ENCODE measurements around the gene PIK3C3.

PIK3C3 gene

GRCh38 chr18:41972067-41972925, 17.3 kb downstream of the PIK3C3 start:
- H3K36me3 ChIP-seq (ENCODE audit: control insufficient read depth in 2 of 2, insufficient read depth in 1 of 2, low read length in 2 of 2), result peaks cover 18 to 41% of the 10 kb centered on the region in 2 experiments; a peak in 2 of 3 replicates
- H3K9me3 ChIP-seq (ENCODE audit: control insufficient read depth, insufficient read depth, low read depth, low read length), result no peaks in the 10 kb centered on the region
- POLR2A ChIA-PET, result no interaction called here
- H3K27ac ChIP-seq (ENCODE audit: extremely low read depth, low read depth, low read length), result no peak overlapping the region
- no peaks in the 10 kb centered on the region; the same call in 1 of the 2 replicates for H3K4me1 ChIP-seq (ENCODE audit: control insufficient read depth, insufficient read depth, low read length)
- H3K4me3 ChIP-seq (ENCODE audit: low read depth, low read length), result no peak overlapping the region
- peak; percentile 49; the same call in 1 of the 2 replicates for TF ChIP-seq PRDM6 (tag by site-specific recombination; IDR thresholded peaks at IDR 0.05)
- TF ChIP-seq ZNF366 (tag by site-specific recombination; conservative IDR thresholded peaks at IDR 0.05), result no peak
- TF ChIP-seq ZFP37 (tag by site-specific recombination; IDR thresholded peaks at IDR 0.05), result no peak
- no peak for TF ChIP-seq ZNF501 (tag by site-specific recombination; IDR thresholded peaks at IDR 0.05)
- TF ChIP-seq SCRT1 (tag by site-specific recombination; IDR thresholded peaks at IDR 0.05; ENCODE audit: borderline replicate concordance), result no peak
- TF ChIP-seq HIC1 (tag by site-specific recombination; IDR thresholded peaks at IDR 0.05), result peak; percentile 27; the same call in 1 of the 2 replicates
- TF ChIP-seq ZNF510 (tag by site-specific recombination; IDR thresholded peaks at IDR 0.05; ENCODE audit: insufficient replicate concordance), result no peak
- TF ChIP-seq ZBTB48 (tag by site-specific recombination; IDR thresholded peaks at IDR 0.05), result no peak
- TF ChIP-seq ZBTB20 (tag by site-specific recombination; IDR thresholded peaks at IDR 0.05), result no peak
- no peak for TF ChIP-seq ZNF184 (tag by site-specific recombination; IDR thresholded peaks at IDR 0.05)
- no peak for TF ChIP-seq ZNF473 (tag by site-specific recombination; IDR thresholded peaks at IDR 0.05)
- no peak for TF ChIP-seq KLF1 (tag by site-specific recombination; IDR thresholded peaks at IDR 0.05)
- TF ChIP-seq ZFP41 (tag by site-specific recombination; IDR thresholded peaks at IDR 0.05; ENCODE audit: borderline replicate concordance), result no peak
- no peak for TF ChIP-seq ZFHX2 (tag by site-specific recombination; conservative IDR thresholded peaks at IDR 0.05)
- TF ChIP-seq ZNF175 (tag by site-specific recombination; IDR thresholded peaks at IDR 0.05), result no peak
- TF ChIP-seq HOXD13 (CRISPR knock-in tag; IDR thresholded peaks at IDR 0.05; ENCODE audit: borderline replicate concordance), result no peak
- no peak for TF ChIP-seq ZNF792 (tag by site-specific recombination; IDR thresholded peaks at IDR 0.05)
- no peak for TF ChIP-seq ZBTB1 (tag by site-specific recombination; IDR thresholded peaks at IDR 0.05)
- TF ChIP-seq TRIM28 (IDR thresholded peaks at IDR 0.05; ENCODE audit: borderline replicate concordance, low read length), result no peak
- no peak for TF ChIP-seq MEIS1 (CRISPR knock-in tag; IDR thresholded peaks at IDR 0.05; ENCODE audit: borderline replicate concordance)
- no peak for TF ChIP-seq ZNF707 (tag by site-specific recombination; IDR thresholded peaks at IDR 0.05)
- TF ChIP-seq ZNF843 (tag by site-specific recombination; IDR thresholded peaks at IDR 0.05), result no peak
- no peak for TF ChIP-seq WT1 (tag by site-specific recombination; IDR thresholded peaks at IDR 0.05)
- no peak for TF ChIP-seq ZNF791 (tag by site-specific recombination; IDR thresholded peaks at IDR 0.05)
- TF ChIP-seq ZNF341 (tag by site-specific recombination; IDR thresholded peaks at IDR 0.05; ENCODE audit: low read depth), result no peak
- TF ChIP-seq ZNF488 (tag by site-specific recombination; IDR thresholded peaks at IDR 0.05), result no peak
- peak; percentile 73; the same call in 1 of the 2 replicates for TF ChIP-seq BCL11B (tag by site-specific recombination; IDR thresholded peaks at IDR 0.05; ENCODE audit: low read depth)
- no peak for TF ChIP-seq ZNF157 (tag by site-specific recombination; IDR thresholded peaks at IDR 0.05)
- TF ChIP-seq FEZF1 (tag by site-specific recombination; IDR thresholded peaks at IDR 0.05), result peak; percentile 18; the same call in 1 of the 2 replicates
- no peak for TF ChIP-seq ZNF16 (tag by site-specific recombination; IDR thresholded peaks at IDR 0.05; ENCODE audit: low read depth)
- TF ChIP-seq ZNF548 (tag by site-specific recombination; IDR thresholded peaks at IDR 0.05), result no peak
- no peak for TF ChIP-seq ZBTB44 (tag by site-specific recombination; IDR thresholded peaks at IDR 0.05)
- TF ChIP-seq ZNF274 (IDR thresholded peaks at IDR 0.05; ENCODE audit: low read length), result no peak
- no peak for TF ChIP-seq ZNF274 (tag by site-specific recombination; IDR thresholded peaks at IDR 0.05; ENCODE audit: borderline replicate concordance)
- CTCF ChIA-PET, result interaction anchor here (1.9 kb wide), 1 partner anchor 81 kb away, joined by 4 read pairs; no protein-coding TSS in a partner anchor
